ENCODE measurements around the gene INPP5A. TPM values are rescaled to one million over a fixed set of nuclear protein-coding genes. Genes with fewer than 3 reads are reported as not detected.

The INPP5A gene
- total RNA-seq, 6 experiments from 2014 or later = 58.9 to 64.6 (median 63.8) TPM

- peak overlapping the region; percentile 49 for H3K27ac Mint-ChIP-seq
Measured at GRCh38 chr10:132590752-132591121, 53.1 kb downstream of the INPP5A start.

GRCh38 chr10:132591166-132591971 lies 53.8 kb downstream of the INPP5A start:
- Mint-ChIP-seq H3K4me3 (peak overlapping the region; percentile 63), H3K4me1 (ENCODE audit: low read depth) (peaks cover 87% of the 10 kb centered on the region), H3K27me3 (ENCODE audit: insufficient read depth) (peaks cover 2% of the 10 kb centered on the region), H3K36me3 (ENCODE audit: low read depth) (peaks cover 20% of the 10 kb centered on the region), H3K27ac (peak overlapping the region; percentile 49), H3K9me3 (no peaks in the 10 kb centered on the region)
- peak; percentile 57 for DNase-seq
- TF ChIP-seq CTCF (IDR thresholded peaks at IDR 0.05) = peak; percentile 32; the same call in 1 of the 2 replicates

More at GRCh38 chr10:132590752-132591121, 53.1 kb downstream of the INPP5A start:
- Mint-ChIP-seq H3K4me1 (ENCODE audit: low read depth) (peaks cover 81% of the 10 kb centered on the region), H3K9me3 (no peaks in the 10 kb centered on the region), H3K4me3 (peak overlapping the region; percentile 63), H3K36me3 (ENCODE audit: low read depth) (peaks cover 20% of the 10 kb centered on the region), H3K27me3 (ENCODE audit: insufficient read depth) (peaks cover 2% of the 10 kb centered on the region)
- no peak for TF ChIP-seq CTCF (IDR thresholded peaks at IDR 0.05)
- no peak for DNase-seq

- H3K9me3 Mint-ChIP-seq = no peaks in the 10 kb centered on the region
- H3K36me3 Mint-ChIP-seq (ENCODE audit: low read depth) = peaks cover 13% of the 10 kb centered on the region
Measured at GRCh38 chr10:132592790-132593383, 55.3 kb downstream of the INPP5A start.

GRCh38 chr10:132593389-132593788 lies 55.8 kb downstream of the INPP5A start:
- DNase-seq = no peak
- H3K4me1 Mint-ChIP-seq (ENCODE audit: low read depth) = peaks cover 86% of the 10 kb centered on the region
- H3K27me3 Mint-ChIP-seq (ENCODE audit: insufficient read depth) = peaks cover 2% of the 10 kb centered on the region
- peaks cover 17% of the 10 kb centered on the region for H3K36me3 Mint-ChIP-seq (ENCODE audit: low read depth)
- no peak for TF ChIP-seq CTCF (IDR thresholded peaks at IDR 0.05)
- H3K27ac Mint-ChIP-seq = no peak overlapping the region
- no peak overlapping the region for H3K4me3 Mint-ChIP-seq
- H3K9me3 Mint-ChIP-seq = no peaks in the 10 kb centered on the region; the same call in 1 of the 2 replicates

More at GRCh38 chr10:132592790-132593383, 55.3 kb downstream of the INPP5A start:
- no peak overlapping the region for H3K4me3 Mint-ChIP-seq
- H3K4me1 Mint-ChIP-seq (ENCODE audit: low read depth) = peaks cover 86% of the 10 kb centered on the region
- H3K27me3 Mint-ChIP-seq (ENCODE audit: insufficient read depth) = peaks cover 2% of the 10 kb centered on the region
- no peak for DNase-seq
- TF ChIP-seq CTCF (IDR thresholded peaks at IDR 0.05) = no peak
- no peak overlapping the region for H3K27ac Mint-ChIP-seq

DNA sequence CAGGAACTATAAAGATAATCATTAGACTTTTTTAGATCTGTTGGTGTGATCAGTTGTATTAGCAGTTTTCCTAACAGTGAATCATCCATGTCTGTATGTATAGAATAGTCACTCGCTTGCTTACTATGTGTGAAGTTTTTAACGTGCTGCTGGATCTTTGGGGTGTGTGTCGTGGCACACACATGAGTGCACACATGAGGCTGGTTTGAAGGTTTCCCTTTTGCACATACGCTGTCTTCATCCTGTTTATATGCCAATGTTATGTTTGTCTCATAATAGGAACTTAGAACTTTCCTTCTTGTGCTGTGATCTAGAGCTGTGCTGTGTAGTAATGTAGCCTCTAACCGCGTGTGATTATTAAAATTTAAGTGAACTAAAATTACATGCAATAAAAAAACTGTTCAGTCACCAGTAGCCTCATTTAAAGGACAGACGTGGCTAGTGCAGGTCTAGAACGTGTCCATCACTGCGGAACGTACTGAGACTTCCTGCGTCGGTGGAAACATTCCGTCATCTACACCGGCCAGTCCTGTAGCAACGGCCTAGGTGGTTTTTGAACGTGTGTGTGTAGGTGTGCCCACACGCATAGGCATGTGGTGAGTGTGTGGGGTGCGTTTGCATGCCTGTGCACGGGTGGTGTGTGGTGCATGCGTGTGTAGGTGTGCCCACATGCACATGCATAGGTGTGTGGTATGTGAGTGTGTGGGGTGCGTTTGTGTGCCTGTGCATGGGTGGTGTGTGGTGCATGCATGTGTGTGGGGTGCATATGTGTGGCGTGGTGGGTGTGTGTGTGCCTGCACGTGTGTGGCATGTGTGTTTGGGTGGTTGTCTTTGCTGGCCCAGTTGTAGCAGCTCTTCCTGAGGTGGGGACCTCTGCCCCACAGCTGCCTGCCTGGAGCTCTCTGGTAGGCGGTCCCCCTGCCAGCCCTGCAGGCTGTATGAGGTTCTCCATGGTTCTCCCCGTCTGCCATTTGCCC lies 56.6 kb downstream of the INPP5A start:
- DNase-seq = no peak
- Mint-ChIP-seq H3K27me3 (ENCODE audit: insufficient read depth) (peaks cover 2% of the 10 kb centered on the region), H3K27ac (no peak overlapping the region), H3K9me3 (peaks cover 4% of the 10 kb centered on the region; the same call in 1 of the 2 replicates), H3K4me1 (ENCODE audit: low read depth) (peaks cover 81% of the 10 kb centered on the region), H3K36me3 (ENCODE audit: low read depth) (peaks cover 22% of the 10 kb centered on the region), H3K4me3 (no peak overlapping the region)
- no peak for TF ChIP-seq CTCF (IDR thresholded peaks at IDR 0.05)
